GM19023 (cell line): ENCODE results near the gene MOAP1.
"Not testable (repeated sequence)": the region's sequence is repeated elsewhere in the genome, so short reads cannot be mapped to it uniquely, and the experiment has no call there.

ENCODE experiments used
- ATAC-seq: cut with Tn5 transposase; IDR thresholded peaks from one replicate; pipeline ENCODE4 v1.9.1; 2021; ENCODE audit warnings: mild to moderate bottlenecking, moderate library complexity; ENCODE audit not compliant: unreplicated experiment

MOAP1 gene

GRCh38 chr14:93184391-93185348, at the start of gene MOAP1, which contains the start of gene LYSET:
MOAP1 (minus strand) TSS chr14:93184897; CDS start chr14:93184242, 655 bp downstream.
LYSET (plus strand) TSS chr14:93185317; CDS start chr14:93185406, 89 bp downstream.
- ATAC-seq, result peak; percentile 82

GRCh38 chr14:93233078-93233477, 48.4 kb upstream of the MOAP1 start:
- ATAC-seq, result not testable (repeated sequence)

- no peak for ATAC-seq
Measured at GRCh38 chr14:93232159-93232558, 47.5 kb upstream of the MOAP1 start.

- ATAC-seq, result no peak
Measured at GRCh38 chr14:93231129-93231979, 46.7 kb upstream of the MOAP1 start.

GRCh38 chr14:93230539-93230938, 45.8 kb upstream of the MOAP1 start:
- no peak for ATAC-seq

GRCh38 chr14:93228550-93228949, 43.9 kb upstream of the MOAP1 start:
- no peak for ATAC-seq

GRCh38 chr14:93223565-93223964, 38.9 kb upstream of the MOAP1 start:
- ATAC-seq, result no peak

- no peak for ATAC-seq
Measured at GRCh38 chr14:93220509-93220908, 35.8 kb upstream of the MOAP1 start.

- ATAC-seq, result no peak
Measured at GRCh38 chr14:93219103-93219726, 34.5 kb upstream of the MOAP1 start.

- no peak for ATAC-seq
Measured at GRCh38 chr14:93214598-93214997, 29.9 kb upstream of the MOAP1 start.

- ATAC-seq, result peak; percentile 55
Measured at GRCh38 chr14:93212432-93212831, 27.7 kb upstream of the MOAP1 start.

- ATAC-seq, result peak; percentile 44
Measured at GRCh38 chr14:93207468-93208308, 23.0 kb upstream of the MOAP1 start.

- peak; percentile 89 for ATAC-seq
Measured at GRCh38 chr14:93206793-93207467, 22.2 kb upstream of the MOAP1 start, which contains the start of the genes GON7 and UBR7. GON7 (minus strand) TSS chr14:93207065; CDS start chr14:93207037, 28 bp downstream. UBR7 (plus strand) TSS chr14:93207256; CDS start chr14:93207292, 36 bp downstream.

- no peak for ATAC-seq
Measured at GRCh38 chr14:93201155-93201704, 16.5 kb upstream of the MOAP1 start.

- no peak for ATAC-seq
Measured at GRCh38 chr14:93200553-93200952, 15.9 kb upstream of the MOAP1 start.

- no peak for ATAC-seq
Measured at GRCh38 chr14:93199031-93199430, 14.3 kb upstream of the MOAP1 start.

- ATAC-seq, result no peak
Measured at GRCh38 chr14:93195316-93195999, 10.8 kb upstream of the MOAP1 start.

- ATAC-seq, result no peak
Measured at GRCh38 chr14:93186956-93187355, 2.3 kb upstream of the MOAP1 start.
